SK-N-SH (cell line): ENCODE measurements around the gene ABCA9. TPM values are rescaled to one million over a fixed set of nuclear protein-coding genes. Genes with fewer than 3 reads are reported as not detected.
"Not testable (repeated sequence)": the region's sequence is repeated elsewhere in the genome, so short reads cannot be mapped to it uniquely, and the experiment has no call there.

Experiments used
- CTCF ChIA-PET: fragments of 300-600, 350-600 bp; formaldehyde crosslinking; extraction: SDS; loops from one replicate; lab custom pipeline; 2021; lab: Yijun Ruan, JAX
- POLR2A ChIA-PET: fragments of 350-600 bp; sonication (Branson Sonifier 250); formaldehyde crosslinking; extraction: SDS; loops from one replicate; lab custom pipeline; 2020; ENCODE audit warnings: antibody characterized with exemption, inconsistent platforms; lab: Yijun Ruan, JAX
- DNase-seq: peaks from one replicate; pipeline ENCODE4 v3.0.0; 2012
- H2AFZ ChIP-seq: fragments of 200-600 bp; sonication (generic); 2 replicates; pipeline ENCODE4 v1.8.1; 2016; ENCODE audit warnings: antibody characterized with exemption, mild to moderate bottlenecking, low read depth
- H3F3A ChIP-seq: fragments of 200-600 bp; sonication (generic); replicated peaks from 2 replicates; pipeline ENCODE3; 2016; ENCODE audit warnings: antibody characterized with exemption, mild to moderate bottlenecking; ENCODE audit not compliant: insufficient read depth
- H3K27ac ChIP-seq, 2 experiments: fragments of 200-500 bp in 1 of 2; fragments of 200-600 bp in 1 of 2; sonication (Bioruptor generic) in 1 of 2; sonication (generic), shearing (Covaris generic) in 1 of 2; 2 replicates each; pipeline versions ENCODE4 v1.5.1 to v1.6.1; 2014 to 2016; ENCODE audit warnings: low read depth in 2 of 2, inconsistent platforms in 1 of 2, low read length in 1 of 2, mild to moderate bottlenecking in 1 of 2, mixed read lengths in 1 of 2
- H3K27me3 ChIP-seq: fragments of 200-600 bp; sonication (generic), shearing (Covaris generic); 2 replicates; pipeline ENCODE4 v1.6.1; 2016; ENCODE audit warnings: mixed run types; ENCODE audit not compliant: insufficient read depth
- H3K36me3 ChIP-seq, 2 experiments: fragments of 200-500 bp in 1 of 2; fragments of 200-600 bp in 1 of 2; sonication (Bioruptor generic) in 1 of 2; sonication (generic) in 1 of 2; replicated peaks in 1 of 2; 2 replicates each; pipeline versions ENCODE3 to v1.5.1; 2014 to 2016; ENCODE audit warnings: low read length in 1 of 2, mild to moderate bottlenecking in 1 of 2; ENCODE audit not compliant: insufficient read depth in 2 of 2, control insufficient read depth in 1 of 2
- H3K4me1 ChIP-seq, 2 experiments: fragments of 200-500 bp in 1 of 2; fragments of 200-600 bp in 1 of 2; sonication (Bioruptor generic) in 1 of 2; sonication (generic), shearing (Covaris generic) in 1 of 2; 2 replicates each; pipeline versions ENCODE4 v1.5.1 to v1.6.1; 2014 to 2016; ENCODE audit warnings: low read depth in 1 of 2, low read length in 1 of 2, mixed run types in 1 of 2; ENCODE audit not compliant: insufficient read depth in 2 of 2, control insufficient read depth in 1 of 2
- H3K4me2 ChIP-seq: fragments of 200-600 bp; sonication (generic), shearing (Covaris generic); 2 replicates; pipeline ENCODE4 v1.6.1; 2017; ENCODE audit warnings: mixed run types
- H3K4me3 ChIP-seq, 2 experiments: fragments of 200-500 bp in 1 of 2; fragments of 200-600 bp in 1 of 2; sonication (Bioruptor generic) in 1 of 2; sonication (generic), shearing (Covaris generic) in 1 of 2; 2 replicates each; pipeline versions ENCODE4 v1.5.1 to v1.8.1; 2014 to 2016; ENCODE audit warnings: low read depth in 2 of 2, inconsistent platforms in 1 of 2, low read length in 1 of 2, mild to moderate bottlenecking in 1 of 2, mixed read lengths in 1 of 2, moderate library complexity in 1 of 2
- H3K79me2 ChIP-seq: fragments of 200-600 bp; sonication (generic); 2 replicates; pipeline ENCODE4 v1.8.1; 2017; ENCODE audit warnings: mild to moderate bottlenecking; ENCODE audit not compliant: insufficient read depth
- H3K9ac ChIP-seq: fragments of 200-600 bp; sonication (generic); 2 replicates; pipeline ENCODE4 v1.6.1; 2017; ENCODE audit warnings: mixed run types
- H3K9me2 ChIP-seq: fragments of 200-600 bp; sonication (generic); 2 replicates; pipeline ENCODE4 v1.6.1; 2017; ENCODE audit warnings: mixed run types
- H3K9me3 ChIP-seq: fragments of 200-600 bp; sonication (generic); 2 replicates; pipeline ENCODE4 v1.6.1; 2017; ENCODE audit warnings: mixed run types, mild to moderate bottlenecking, moderate library complexity
- H4K20me1 ChIP-seq: fragments of 200-600 bp; sonication (generic); 2 replicates; pipeline ENCODE4 v1.6.1; 2017; ENCODE audit warnings: mild to moderate bottlenecking, mixed run types; ENCODE audit not compliant: insufficient read depth
- RCOR1 ChIP-seq: fragments of 150-350 bp; IDR thresholded peaks from 2 replicates; pipeline ENCODE4 v1.6.1; 2017; ENCODE audit warnings: antibody characterized with exemption, low read length
- REST ChIP-seq: IDR thresholded peaks from 2 replicates; pipeline ENCODE4 v1.6.1; 2012; ENCODE audit warnings: mild to moderate bottlenecking, low read depth, low read length, moderate library complexity
- TAF1 ChIP-seq: IDR thresholded peaks from 2 replicates; pipeline ENCODE4 v1.6.1; 2012; ENCODE audit warnings: low read depth, mild to moderate bottlenecking, low read length, moderate library complexity, borderline replicate concordance
- TEAD4 ChIP-seq: IDR thresholded peaks from 2 replicates; pipeline ENCODE4 v1.4.0; 2012; ENCODE audit warnings: mild to moderate bottlenecking, borderline replicate concordance; ENCODE audit not compliant: insufficient read depth
- YY1 ChIP-seq: IDR thresholded peaks from 2 replicates; pipeline ENCODE4 v1.4.0; 2012; ENCODE audit warnings: low read depth, mild to moderate bottlenecking
- WGBS: methylation state at CpG from one replicate; pipeline ENCODE4 v1.1.6; 2017; ENCODE audit warnings: low lambda C conversion rate; 5-methylcytosine and 5-hydroxymethylcytosine counted together
- polyA plus RNA-seq, 3 experiments: library from polyadenylated mRNA; depleted of rRNA; stranded (reverse); fragments of >200 nt; gene quantifications; 2 replicates each; pipeline ENCODE4 v1.2.3, GENCODE V29; 2012

ABCA9 gene
- polyA plus RNA-seq, 1 of the 3 experiments (the other 2 are of a cell fraction) = 0.07 TPM

- H3K36me3 ChIP-seq = no peaks in the 10 kb centered on the region
- no peak overlapping the region for H3K4me3 ChIP-seq
- H3K27ac ChIP-seq = no peak overlapping the region
- no peaks in the 10 kb centered on the region for H3K9me3 ChIP-seq
- POLR2A ChIA-PET = no interaction called here
- 31% methylated on average over 9 of the region's 9 CpGs for WGBS
- CTCF ChIA-PET = no interaction called here
- H3K79me2 ChIP-seq = no peaks in the 10 kb centered on the region
- no peaks in the 10 kb centered on the region for H3K4me1 ChIP-seq
- no peaks in the 10 kb centered on the region for H4K20me1 ChIP-seq
- H3K4me2 ChIP-seq = no peak overlapping the region
- no peaks in the 10 kb centered on the region; the same call in 1 of the 2 replicates for H3K27me3 ChIP-seq
- H2AFZ ChIP-seq = no peak overlapping the region
- no peaks in the 10 kb centered on the region for H3F3A ChIP-seq
- H3K9me2 ChIP-seq = no peaks in the 10 kb centered on the region
- no peak overlapping the region for H3K9ac ChIP-seq
- no peak for DNase-seq
- TF ChIP-seq RCOR1 (no peak), TAF1 (no peak), YY1 (no peak), TEAD4 (no peak)
These were observed 99.4 kb downstream of the ABCA9 start for GRCh38 chr17:68961214-68961882.

GRCh38 chr17:68959117-68959516, 101.6 kb downstream of the ABCA9 start:
- H4K20me1 ChIP-seq, DNase-seq, H3F3A ChIP-seq, H3K36me3 ChIP-seq, H3K9me2 ChIP-seq, H3K9ac ChIP-seq, POLR2A ChIA-PET, H3K4me2 ChIP-seq, CTCF ChIA-PET, H3K27ac ChIP-seq, H3K79me2 ChIP-seq, H3K4me3 ChIP-seq, H3K4me1 ChIP-seq, H3K9me3 ChIP-seq, H3K27me3 ChIP-seq, H2AFZ ChIP-seq: not testable (repeated sequence)
- WGBS = 9% methylated on average over 2 of the region's 2 CpGs

- CTCF ChIA-PET = interaction anchor here (0.8 kb wide), 1 partner anchor 11 kb away, joined by 3 read pairs; no protein-coding TSS in a partner anchor
These were observed 102.8 kb downstream of the ABCA9 start for GRCh38 chr17:68957944-68958343.

More at GRCh38 chr17:68957944-68958343, 102.8 kb downstream of the ABCA9 start:
- TF ChIP-seq REST = no peak
- WGBS = 73% methylated on average over 1 of the region's 1 CpG
- no peak overlapping the region for H3K9ac ChIP-seq
- H3K36me3 ChIP-seq = no peaks in the 10 kb centered on the region
- no peaks in the 10 kb centered on the region for H3K9me3 ChIP-seq
- no peak overlapping the region for H3K4me2 ChIP-seq
- H3F3A ChIP-seq = no peaks in the 10 kb centered on the region
- H2AFZ ChIP-seq = no peak overlapping the region
- H4K20me1 ChIP-seq = no peaks in the 10 kb centered on the region
- no peak for DNase-seq
- no peaks in the 10 kb centered on the region for H3K79me2 ChIP-seq
- H3K4me1 ChIP-seq = no peaks in the 10 kb centered on the region
- POLR2A ChIA-PET = no interaction called here
- no peak overlapping the region for H3K27ac ChIP-seq
- H3K4me3 ChIP-seq = no peak overlapping the region
- no peaks in the 10 kb centered on the region for H3K27me3 ChIP-seq
- H3K9me2 ChIP-seq = no peaks in the 10 kb centered on the region
